Sigmoid colon (tissue), 7 donors: Measurements from ENCODE around the gene IMMP2L. TPM values are rescaled to one million over a fixed set of nuclear protein-coding genes. Genes with fewer than 3 reads are reported as not detected.

Experiments used
- DNase-seq: peaks from one replicate; pipeline ENCODE4 v3.0.0-alpha.2; 2019
- H3K27ac ChIP-seq, 4 donors: fragments of 200-600 bp; sonication (generic); one replicate each; pipeline ENCODE4 v1.5.1; 2016 to 2019; ENCODE audit warnings: mild to moderate bottlenecking in 1 of 4
- H3K27me3 ChIP-seq, 3 donors: fragments of 200-600 bp; sonication (generic); one replicate each; pipeline ENCODE4 v1.5.1; 2019; ENCODE audit warnings: mild to moderate bottlenecking in 1 of 3
- H3K36me3 ChIP-seq, 4 donors: fragments of 200-600 bp; sonication (generic); one replicate each; pipeline ENCODE4 v1.5.1; 2016 to 2019
- H3K4me1 ChIP-seq, 4 donors: fragments of 200-600 bp; sonication (generic); one replicate each; pipeline ENCODE4 v1.5.1; 2017 to 2019
- H3K4me3 ChIP-seq, 4 donors: fragments of 200-600 bp; sonication (generic); one replicate each; pipeline ENCODE4 v1.5.1; 2017 to 2019; ENCODE audit warnings: mild to moderate bottlenecking in 2 of 4, moderate library complexity in 1 of 4
- H3K9me3 ChIP-seq, 4 donors: fragments of 200-600 bp in 3 of 4; sonication (generic) in 3 of 4; one replicate each; pipeline versions ENCODE4 v1.5.1 to v1.6.1; 2013 to 2019
- EP300 ChIP-seq, 4 donors: sonication (generic); formaldehyde crosslinking; IDR thresholded peaks; one replicate each; pipeline ENCODE4 v1.6.1; 2017; ENCODE audit warnings: antibody characterized with exemption in 4 of 4
- POLR2A ChIP-seq, 2 donors: fragments of 450-650 bp; IDR thresholded peaks; one replicate each; pipeline ENCODE4 v1.6.1; 2016; ENCODE audit warnings: antibody characterized with exemption in 2 of 2, mild to moderate bottlenecking in 2 of 2, moderate library complexity in 2 of 2
- POLR2AphosphoS5 ChIP-seq, 4 donors: sonication (generic); formaldehyde crosslinking; IDR thresholded peaks; one replicate each; pipeline ENCODE4 v1.6.1; 2017; ENCODE audit warnings: antibody characterized with exemption in 4 of 4
- WGBS, 2 donors: extraction: QIAGEN DNeasy Blood & Tissue Kit; methylation state at CpG; one replicate each; pipeline ENCODE4 v1.1.7; 2013; 5-methylcytosine and 5-hydroxymethylcytosine counted together
- intact Hi-C: fragments of 100-400 bp; cut with DNase I; formaldehyde crosslinking; loops from one replicate; pipeline ENCODE4 v1.15.1; 2023
- polyA plus RNA-seq, 3 donors: library from polyadenylated mRNA; stranded (reverse); fragments of 200-250 nt; gene quantifications; one replicate each; pipeline ENCODE4 v1.2.3, GENCODE V29; 2013
- total RNA-seq, 4 donors: library from RNA; depleted of rRNA; stranded (reverse); fragments of >200 nt; gene quantifications; one replicate each; pipeline ENCODE4 v1.1.0, GENCODE V29; 2016
- TF ChIP-seq, protein P1 (sequence below), 4 experiments: fragments of 450-650 bp in 3 of 4; fragments of 200-600 bp in 1 of 4; IDR thresholded peaks; one replicate each; pipeline ENCODE4 v1.5.1; 2016 to 2019; ENCODE audit warnings: antibody characterized with exemption in 4 of 4, mild to moderate bottlenecking in 3 of 4, moderate library complexity in 2 of 4
- donor health status: healthy with polysubstance abuse.
- donor health status: Bipolar disorder and iron deficiency.
- donor health status: healthy.

The IMMP2L gene
- total and polyA plus RNA-seq, 7 donors, result 2.5 to 57.9 (median 18.5) TPM

DNA sequence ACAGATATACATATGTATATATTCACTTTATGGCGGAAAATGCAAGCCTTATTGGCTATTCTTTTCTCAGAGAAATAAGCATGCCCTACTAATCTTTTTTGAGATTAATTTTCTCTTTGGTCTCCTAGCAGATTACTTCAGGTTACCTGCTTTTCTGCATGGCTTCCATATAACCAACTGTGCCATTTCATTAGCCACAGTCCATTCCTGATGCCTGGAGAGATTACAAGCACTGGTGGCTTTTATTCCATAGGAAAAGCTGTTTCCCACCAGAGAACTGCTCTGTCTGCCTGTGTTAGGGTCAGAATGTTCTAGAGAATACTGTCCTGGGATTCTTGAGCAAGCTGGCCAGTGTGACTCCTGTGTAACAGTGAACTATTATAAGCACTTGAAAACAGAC lies 411.6 kb downstream of the IMMP2L start:
- WGBS, 2 donors, result 94 to 96% methylated on average over 1 of the region's 1 CpG
- H3K4me3 ChIP-seq, result no peak overlapping the region
- no peak for TF ChIP-seq EP300 (IDR thresholded peaks at IDR 0.05)
- no peak for TF ChIP-seq POLR2A (IDR thresholded peaks at IDR 0.05)
- TF ChIP-seq, protein P1, sequence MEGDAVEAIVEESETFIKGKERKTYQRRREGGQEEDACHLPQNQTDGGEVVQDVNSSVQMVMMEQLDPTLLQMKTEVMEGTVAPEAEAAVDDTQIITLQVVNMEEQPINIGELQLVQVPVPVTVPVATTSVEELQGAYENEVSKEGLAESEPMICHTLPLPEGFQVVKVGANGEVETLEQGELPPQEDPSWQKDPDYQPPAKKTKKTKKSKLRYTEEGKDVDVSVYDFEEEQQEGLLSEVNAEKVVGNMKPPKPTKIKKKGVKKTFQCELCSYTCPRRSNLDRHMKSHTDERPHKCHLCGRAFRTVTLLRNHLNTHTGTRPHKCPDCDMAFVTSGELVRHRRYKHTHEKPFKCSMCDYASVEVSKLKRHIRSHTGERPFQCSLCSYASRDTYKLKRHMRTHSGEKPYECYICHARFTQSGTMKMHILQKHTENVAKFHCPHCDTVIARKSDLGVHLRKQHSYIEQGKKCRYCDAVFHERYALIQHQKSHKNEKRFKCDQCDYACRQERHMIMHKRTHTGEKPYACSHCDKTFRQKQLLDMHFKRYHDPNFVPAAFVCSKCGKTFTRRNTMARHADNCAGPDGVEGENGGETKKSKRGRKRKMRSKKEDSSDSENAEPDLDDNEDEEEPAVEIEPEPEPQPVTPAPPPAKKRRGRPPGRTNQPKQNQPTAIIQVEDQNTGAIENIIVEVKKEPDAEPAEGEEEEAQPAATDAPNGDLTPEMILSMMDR (IDR thresholded peaks at IDR 0.05), result no peak

DNA sequence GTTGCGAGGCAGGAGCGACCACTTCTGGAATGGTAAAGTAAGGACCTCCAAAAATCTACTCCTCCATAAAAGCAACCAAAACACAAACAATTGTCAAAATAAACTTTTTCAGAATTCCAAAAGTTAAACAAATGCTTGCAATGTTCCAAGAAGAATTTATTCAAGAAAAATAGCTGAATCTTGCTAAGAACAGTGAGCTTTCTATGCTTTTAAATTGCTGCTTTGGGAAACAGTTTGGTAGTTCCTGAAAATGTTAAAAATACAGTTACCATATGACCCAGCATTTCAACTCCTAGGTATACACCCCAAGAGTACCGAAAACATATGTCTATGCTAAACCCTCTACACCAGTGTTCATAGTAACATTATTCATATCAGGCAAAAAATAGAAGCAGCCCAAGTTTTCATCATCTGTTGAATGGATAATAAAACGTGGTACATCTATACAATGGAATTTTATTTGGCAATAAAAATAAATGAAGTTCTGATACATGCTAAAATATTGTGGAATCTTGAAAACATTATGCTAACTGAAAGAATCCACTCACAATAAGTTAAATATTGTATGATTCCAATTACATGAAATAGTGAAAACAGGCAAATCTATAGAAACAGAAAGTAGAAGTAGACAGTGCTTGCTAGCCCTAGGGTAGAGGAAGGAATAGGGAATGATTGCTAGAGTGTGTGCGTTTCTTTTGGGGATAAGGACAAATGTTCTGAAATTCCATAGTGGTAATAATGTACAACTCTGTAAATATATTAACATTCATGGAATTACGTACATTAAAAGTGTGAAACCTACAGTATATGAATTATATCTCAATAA lies 414.4 kb downstream of the IMMP2L start:
- no peak overlapping the region for H3K27ac ChIP-seq
- WGBS, 2 donors, result 85 to 89% methylated on average over 6 of the region's 6 CpGs

More for the DNA sequence above, 411.6 kb downstream of the IMMP2L start:
- no peaks in the 10 kb centered on the region for H3K27me3 ChIP-seq
- H3K4me1 ChIP-seq, result no peaks in the 10 kb centered on the region
- intact Hi-C loops, result no loop called here
- DNase-seq, result no peak
- H3K9me3 ChIP-seq, result no peaks in the 10 kb centered on the region
- no peaks in the 10 kb centered on the region for H3K36me3 ChIP-seq
- H3K27ac ChIP-seq, result no peak overlapping the region

DNA sequence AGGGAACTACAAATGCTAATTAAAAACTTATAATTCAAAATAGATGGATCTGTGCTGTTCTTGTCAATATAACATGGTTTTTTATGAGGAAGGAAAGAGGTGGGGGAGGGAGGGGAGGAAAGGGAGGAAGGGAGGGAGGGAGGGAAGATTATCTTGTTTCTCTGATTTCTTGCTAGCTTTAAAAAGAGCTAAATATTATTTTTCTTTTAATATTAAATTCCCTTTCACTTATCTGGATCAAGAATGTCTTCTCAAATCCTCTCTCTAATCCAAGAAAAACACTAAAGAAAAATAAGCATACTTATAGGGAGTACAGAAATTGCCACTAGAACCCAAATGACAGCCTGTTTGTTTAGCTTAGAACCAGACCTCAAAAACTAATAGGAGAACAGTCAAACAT lies 416.2 kb downstream of the IMMP2L start:
- TF ChIP-seq POLR2AphosphoS5 (IDR thresholded peaks at IDR 0.05), result no peak
- TF ChIP-seq, protein P1 (IDR thresholded peaks at IDR 0.05), result no peak
- no peak for TF ChIP-seq POLR2A (IDR thresholded peaks at IDR 0.05)
- TF ChIP-seq EP300 (IDR thresholded peaks at IDR 0.05), result no peak
- H3K36me3 ChIP-seq, result no peaks in the 10 kb centered on the region
- peaks cover 0 to 7% (median 0%) of the 10 kb centered on the region in 4 donors for H3K4me1 ChIP-seq
- no peak for DNase-seq
- no peaks in the 10 kb centered on the region for H3K9me3 ChIP-seq
- intact Hi-C loops, result no loop called here
- H3K4me3 ChIP-seq, result no peak overlapping the region
- H3K27ac ChIP-seq, result no peak overlapping the region
- no peaks in the 10 kb centered on the region for H3K27me3 ChIP-seq

More for the DNA sequence above, 414.4 kb downstream of the IMMP2L start:
- intact Hi-C loops, result no loop called here
- TF ChIP-seq POLR2AphosphoS5 (IDR thresholded peaks at IDR 0.05) (no peak), EP300 (IDR thresholded peaks at IDR 0.05) (no peak), POLR2A (IDR thresholded peaks at IDR 0.05) (no peak)
- TF ChIP-seq, protein P1 (IDR thresholded peaks at IDR 0.05), result no peak
- DNase-seq, result no peak
- Histone ChIP-seq H3K27me3 (no peaks in the 10 kb centered on the region), H3K36me3 (no peaks in the 10 kb centered on the region), H3K4me3 (no peak overlapping the region), H3K4me1 (peaks cover 0 to 7% (median 0%) of the 10 kb centered on the region in 4 donors), H3K9me3 (no peaks in the 10 kb centered on the region)

DNA sequence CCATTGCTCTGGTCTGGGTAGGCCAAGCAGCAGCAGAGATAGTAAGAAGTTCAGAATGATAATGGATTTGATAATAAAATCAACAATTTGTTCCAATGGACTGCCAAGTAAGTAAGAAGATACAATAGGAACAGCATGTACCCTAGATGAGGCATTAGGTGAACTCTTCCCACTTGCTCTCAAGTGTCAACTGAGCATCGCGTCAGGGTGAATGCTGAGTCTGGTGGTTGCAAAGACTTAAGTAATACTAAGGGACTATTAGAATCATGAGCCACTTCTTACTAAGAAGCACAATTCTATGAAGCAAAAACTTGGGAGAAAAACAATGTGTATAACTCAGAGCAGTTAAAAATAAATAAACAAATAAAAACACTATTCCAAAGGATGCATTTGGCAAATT lies 416.8 kb downstream of the IMMP2L start:
- no peak overlapping the region for H3K27ac ChIP-seq
- intact Hi-C loops, result no loop called here
- no peaks in the 10 kb centered on the region for H3K27me3 ChIP-seq
- no peaks in the 10 kb centered on the region for H3K9me3 ChIP-seq
- TF ChIP-seq POLR2A (IDR thresholded peaks at IDR 0.05) (no peak), EP300 (IDR thresholded peaks at IDR 0.05) (no peak), POLR2AphosphoS5 (IDR thresholded peaks at IDR 0.05) (no peak)
- TF ChIP-seq, protein P1 (IDR thresholded peaks at IDR 0.05), result no peak
- no peak for DNase-seq
- WGBS, 2 donors, result 95 to 97% methylated on average over 2 of the region's 2 CpGs
- H3K36me3 ChIP-seq, result no peaks in the 10 kb centered on the region
- no peak overlapping the region for H3K4me3 ChIP-seq
- peaks cover 0 to 7% (median 0%) of the 10 kb centered on the region in 4 donors for H3K4me1 ChIP-seq
